WTC11 (cell line): Measurements from ENCODE around the gene AUP1. TPM values are rescaled to one million over a fixed set of nuclear protein-coding genes. Genes with fewer than 3 reads are reported as not detected.

Source experiments
- ATAC-seq: fragments of 200-7000 bp; cut with Tn5 transposase; 2 replicates; pipeline ENCODE4 v1.10.0; 2021; ENCODE audit warnings: mild to moderate bottlenecking, moderate library complexity
- CTCF ChIA-PET: fragments of 300-600 bp; sonication (Branson Sonifier 250); formaldehyde crosslinking; loops from one replicate; lab custom pipeline; 2021; ENCODE audit warnings: antibody characterized with exemption; lab: Charles Lee
- POLR2A ChIA-PET: fragments of 350-600 bp; sonication (Branson Sonifier 250); formaldehyde crosslinking; loops from one replicate; lab custom pipeline; 2021; ENCODE audit warnings: antibody characterized with exemption; lab: Charles Lee
- DNase-seq: peaks from one replicate; pipeline ENCODE4 v3.0.0; 2021; ENCODE audit warnings: low spot score
- H3K27ac Mint-ChIP-seq: 2 replicates; pipeline ENCODE4 v1.8.0; 2021; ENCODE audit warnings: mixed read lengths
- H3K27me3 Mint-ChIP-seq: 2 replicates; pipeline ENCODE4 v1.8.0; 2021; ENCODE audit warnings: low read depth, mild to moderate bottlenecking, moderate library complexity, mixed read lengths
- H3K36me3 Mint-ChIP-seq: 2 replicates; pipeline ENCODE4 v1.8.0; 2021; ENCODE audit warnings: mixed read lengths
- H3K4me1 Mint-ChIP-seq: 2 replicates; pipeline ENCODE4 v1.8.0; 2022; ENCODE audit warnings: mixed read lengths
- H3K4me3 Mint-ChIP-seq: 2 replicates; pipeline ENCODE4 v1.8.0; 2021; ENCODE audit warnings: mild to moderate bottlenecking, moderate library complexity, mixed read lengths
- H3K9me3 Mint-ChIP-seq: 2 replicates; pipeline ENCODE4 v1.8.0; 2021; ENCODE audit warnings: mixed read lengths
- CREB1 ChIP-seq: sonication (generic); formaldehyde crosslinking; IDR thresholded peaks from 2 replicates; pipeline ENCODE4 v1.8.0; 2023; ENCODE audit warnings: mild to moderate bottlenecking, missing genetic modification reagents
- E2F4 ChIP-seq: sonication (generic); formaldehyde crosslinking; IDR thresholded peaks from 2 replicates; pipeline ENCODE4 v1.8.1; 2022; ENCODE audit warnings: low read depth, mild to moderate bottlenecking, moderate library complexity, missing genetic modification reagents, borderline replicate concordance
- ESRRA ChIP-seq: sonication (generic); formaldehyde crosslinking; IDR thresholded peaks from 2 replicates; pipeline ENCODE4 v1.8.1; 2022; ENCODE audit warnings: mild to moderate bottlenecking, missing genetic modification reagents, borderline replicate concordance
- ETV6 ChIP-seq: sonication (generic); formaldehyde crosslinking; IDR thresholded peaks from 2 replicates; pipeline ENCODE4 v1.8.1; 2022; ENCODE audit warnings: mild to moderate bottlenecking, missing genetic modification reagents
- FOXP1 ChIP-seq: sonication (generic); formaldehyde crosslinking; IDR thresholded peaks from 2 replicates; pipeline ENCODE4 v1.8.0; 2022; ENCODE audit warnings: missing genetic modification reagents, mild to moderate bottlenecking, moderate library complexity, borderline replicate concordance
- JUN ChIP-seq: sonication (generic); formaldehyde crosslinking; IDR thresholded peaks from 2 replicates; pipeline ENCODE4 v1.8.0; 2023; ENCODE audit warnings: mild to moderate bottlenecking, missing genetic modification reagents
- NFATC4 ChIP-seq: fragments of 250-450 bp; sonication (Bioruptor Pico); IDR thresholded peaks from 2 replicates; pipeline ENCODE4 v1.9.0; 2021; ENCODE audit warnings: mild to moderate bottlenecking
- NFE2L1 ChIP-seq: sonication (generic); formaldehyde crosslinking; IDR thresholded peaks from 2 replicates; pipeline ENCODE4 v1.8.1; 2023; ENCODE audit warnings: missing genetic modification reagents
- OVOL2 ChIP-seq: fragments of 250-450 bp; sonication (Bioruptor Pico); IDR thresholded peaks from 2 replicates; pipeline ENCODE4 v1.9.0; 2021; ENCODE audit warnings: mild to moderate bottlenecking, borderline replicate concordance
- RELA ChIP-seq: sonication (generic); formaldehyde crosslinking; IDR thresholded peaks from 2 replicates; pipeline ENCODE4 v1.8.1; 2022; ENCODE audit warnings: missing genetic modification reagents, mild to moderate bottlenecking, borderline replicate concordance
- RORB ChIP-seq: fragments of 250-450 bp; sonication (Bioruptor Pico); IDR thresholded peaks from 2 replicates; pipeline ENCODE4 v1.9.0; 2021; ENCODE audit warnings: mild to moderate bottlenecking
- STAT6 ChIP-seq: sonication (generic); formaldehyde crosslinking; conservative IDR thresholded peaks from 2 replicates; pipeline ENCODE4 v1.8.1; 2023; ENCODE audit warnings: mild to moderate bottlenecking, low read depth, missing genetic modification reagents, moderate library complexity
- TP53 ChIP-seq: sonication (generic); formaldehyde crosslinking; IDR thresholded peaks from 2 replicates; pipeline ENCODE4 v1.8.1; 2023; ENCODE audit warnings: mild to moderate bottlenecking, missing genetic modification reagents
- ZBTB43 ChIP-seq: sonication (generic); formaldehyde crosslinking; IDR thresholded peaks from 2 replicates; pipeline ENCODE4 v1.8.1; 2023; ENCODE audit warnings: mild to moderate bottlenecking, missing genetic modification reagents
- ZNF416 ChIP-seq: fragments of 250-450 bp; sonication (Bioruptor Pico); IDR thresholded peaks from 2 replicates; pipeline ENCODE4 v1.9.0; 2021; ENCODE audit warnings: mild to moderate bottlenecking, inconsistent platforms
- total RNA-seq: library from RNA; stranded (reverse); gene quantifications from 3 replicates; pipeline ENCODE4 v1.2.3, GENCODE V29; 2021
- TF ChIP-seq, protein P1 (sequence below): sonication (generic); formaldehyde crosslinking; IDR thresholded peaks from 2 replicates; pipeline ENCODE4 v1.8.1; 2023; ENCODE audit warnings: mild to moderate bottlenecking, missing genetic modification reagents, borderline replicate concordance
- TF ChIP-seq, protein P2 (sequence below): fragments of 200-600 bp; IDR thresholded peaks from 2 replicates; pipeline ENCODE4 v1.8.0; 2022; ENCODE audit warnings: antibody characterized with exemption

Gene AUP1
- total RNA-seq, 1 experiment from 2014 or later, result 84.9 TPM

DNA sequence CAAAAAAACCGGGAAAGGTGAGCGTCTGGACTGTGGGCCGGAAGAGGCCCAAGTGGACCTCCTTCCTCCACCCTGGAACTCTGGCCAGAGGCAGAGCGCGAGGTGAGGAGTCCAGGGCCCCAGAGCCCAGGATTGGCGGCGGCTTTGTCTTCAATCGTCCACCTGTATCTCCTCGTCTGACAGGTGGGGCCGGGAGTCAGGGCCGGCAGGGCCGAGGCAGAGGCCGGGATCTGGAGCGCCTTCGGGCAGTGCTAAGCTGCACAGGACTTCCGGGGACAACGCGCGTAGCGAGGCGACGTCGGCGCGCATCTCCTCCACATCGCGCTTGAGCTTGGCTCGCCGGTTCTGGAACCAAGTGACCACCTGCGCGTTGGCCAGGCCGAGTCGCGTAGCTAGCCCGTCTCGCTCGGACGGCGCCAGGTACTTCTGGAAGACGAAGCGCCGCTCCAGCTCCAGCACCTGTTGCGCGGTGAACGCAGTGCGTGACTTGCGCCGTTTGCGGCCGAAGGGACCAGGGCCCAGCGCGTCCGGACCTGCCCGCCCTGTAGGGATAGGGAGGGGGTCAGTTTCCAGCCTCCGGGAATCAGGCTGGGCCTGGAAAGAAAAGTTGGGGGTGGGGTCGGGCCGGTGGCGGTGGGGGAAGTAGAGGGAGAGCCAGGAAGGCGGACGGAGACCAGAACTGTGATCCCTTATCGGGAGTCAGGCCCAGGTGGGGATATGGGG is 31.6 kb downstream of the AUP1 start (continued):
- TF ChIP-seq, protein P1, sequence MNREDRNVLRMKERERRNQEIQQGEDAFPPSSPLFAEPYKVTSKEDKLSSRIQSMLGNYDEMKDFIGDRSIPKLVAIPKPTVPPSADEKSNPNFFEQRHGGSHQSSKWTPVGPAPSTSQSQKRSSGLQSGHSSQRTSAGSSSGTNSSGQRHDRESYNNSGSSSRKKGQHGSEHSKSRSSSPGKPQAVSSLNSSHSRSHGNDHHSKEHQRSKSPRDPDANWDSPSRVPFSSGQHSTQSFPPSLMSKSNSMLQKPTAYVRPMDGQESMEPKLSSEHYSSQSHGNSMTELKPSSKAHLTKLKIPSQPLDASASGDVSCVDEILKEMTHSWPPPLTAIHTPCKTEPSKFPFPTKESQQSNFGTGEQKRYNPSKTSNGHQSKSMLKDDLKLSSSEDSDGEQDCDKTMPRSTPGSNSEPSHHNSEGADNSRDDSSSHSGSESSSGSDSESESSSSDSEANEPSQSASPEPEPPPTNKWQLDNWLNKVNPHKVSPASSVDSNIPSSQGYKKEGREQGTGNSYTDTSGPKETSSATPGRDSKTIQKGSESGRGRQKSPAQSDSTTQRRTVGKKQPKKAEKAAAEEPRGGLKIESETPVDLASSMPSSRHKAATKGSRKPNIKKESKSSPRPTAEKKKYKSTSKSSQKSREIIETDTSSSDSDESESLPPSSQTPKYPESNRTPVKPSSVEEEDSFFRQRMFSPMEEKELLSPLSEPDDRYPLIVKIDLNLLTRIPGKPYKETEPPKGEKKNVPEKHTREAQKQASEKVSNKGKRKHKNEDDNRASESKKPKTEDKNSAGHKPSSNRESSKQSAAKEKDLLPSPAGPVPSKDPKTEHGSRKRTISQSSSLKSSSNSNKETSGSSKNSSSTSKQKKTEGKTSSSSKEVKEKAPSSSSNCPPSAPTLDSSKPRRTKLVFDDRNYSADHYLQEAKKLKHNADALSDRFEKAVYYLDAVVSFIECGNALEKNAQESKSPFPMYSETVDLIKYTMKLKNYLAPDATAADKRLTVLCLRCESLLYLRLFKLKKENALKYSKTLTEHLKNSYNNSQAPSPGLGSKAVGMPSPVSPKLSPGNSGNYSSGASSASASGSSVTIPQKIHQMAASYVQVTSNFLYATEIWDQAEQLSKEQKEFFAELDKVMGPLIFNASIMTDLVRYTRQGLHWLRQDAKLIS (CRISPR knock-in tag), result peak; percentile 86; the same call in 1 of the 2 replicates
- 0 out of 2 replicates have a peak, but pooled peaks have one; percentile 36 for TF ChIP-seq E2F4 (CRISPR knock-in tag)

DNA sequence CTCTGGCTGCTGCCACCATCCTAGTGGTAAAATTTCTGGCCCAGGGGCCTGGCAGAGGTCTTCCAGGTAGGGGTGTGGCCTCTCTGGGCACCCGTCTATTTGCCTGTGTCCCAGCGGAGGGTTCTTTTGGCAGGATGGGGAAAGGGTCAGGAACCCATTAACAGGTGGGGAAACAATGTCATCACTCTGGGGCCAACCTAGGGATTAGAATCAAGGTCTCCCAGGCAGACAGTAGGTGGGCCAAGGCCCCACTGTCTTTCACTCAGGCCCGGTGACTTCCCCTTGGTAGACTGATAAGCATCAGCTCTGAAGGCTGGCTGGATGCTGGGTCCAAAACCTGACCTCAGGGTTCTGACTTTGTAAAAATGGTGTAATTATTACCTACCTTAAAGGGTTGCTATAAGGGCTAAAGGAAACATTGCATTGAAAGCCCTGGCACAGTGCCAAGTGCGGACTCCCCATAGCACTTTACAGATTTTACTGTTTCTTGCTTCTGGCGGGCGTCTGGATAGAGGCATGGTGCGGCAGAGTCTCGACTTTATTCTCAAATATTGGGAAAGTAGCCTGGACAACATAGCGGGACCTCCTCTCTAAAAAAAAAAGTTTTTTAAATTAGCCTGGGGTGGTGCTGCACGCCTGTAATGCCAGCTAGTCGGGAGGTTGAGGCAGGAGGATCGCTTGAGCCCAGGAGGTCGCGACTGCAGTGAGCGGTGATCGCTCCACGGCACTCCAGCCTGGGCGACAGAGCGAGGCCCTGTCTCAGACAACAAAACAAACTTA is 32.3 kb downstream of the AUP1 start:
- peaks cover 81% of the 10 kb centered on the region for H3K27me3 Mint-ChIP-seq
- ATAC-seq (no peak), DNase-seq (no peak)
- TF ChIP-seq STAT6 (CRISPR knock-in tag) (no peak), OVOL2 (CRISPR knock-in tag) (no peak), FOXP1 (no peak), ESRRA (CRISPR knock-in tag) (no peak), TP53 (CRISPR knock-in tag) (no peak), NFE2L1 (no peak), NFATC4 (CRISPR knock-in tag) (no peak), ZNF416 (no peak), RELA (CRISPR knock-in tag) (no peak), ZBTB43 (no peak), RORB (no peak), ETV6 (CRISPR knock-in tag) (no peak), CREB1 (no peak), JUN (CRISPR knock-in tag) (no peak)
- TF ChIP-seq, protein P2, sequence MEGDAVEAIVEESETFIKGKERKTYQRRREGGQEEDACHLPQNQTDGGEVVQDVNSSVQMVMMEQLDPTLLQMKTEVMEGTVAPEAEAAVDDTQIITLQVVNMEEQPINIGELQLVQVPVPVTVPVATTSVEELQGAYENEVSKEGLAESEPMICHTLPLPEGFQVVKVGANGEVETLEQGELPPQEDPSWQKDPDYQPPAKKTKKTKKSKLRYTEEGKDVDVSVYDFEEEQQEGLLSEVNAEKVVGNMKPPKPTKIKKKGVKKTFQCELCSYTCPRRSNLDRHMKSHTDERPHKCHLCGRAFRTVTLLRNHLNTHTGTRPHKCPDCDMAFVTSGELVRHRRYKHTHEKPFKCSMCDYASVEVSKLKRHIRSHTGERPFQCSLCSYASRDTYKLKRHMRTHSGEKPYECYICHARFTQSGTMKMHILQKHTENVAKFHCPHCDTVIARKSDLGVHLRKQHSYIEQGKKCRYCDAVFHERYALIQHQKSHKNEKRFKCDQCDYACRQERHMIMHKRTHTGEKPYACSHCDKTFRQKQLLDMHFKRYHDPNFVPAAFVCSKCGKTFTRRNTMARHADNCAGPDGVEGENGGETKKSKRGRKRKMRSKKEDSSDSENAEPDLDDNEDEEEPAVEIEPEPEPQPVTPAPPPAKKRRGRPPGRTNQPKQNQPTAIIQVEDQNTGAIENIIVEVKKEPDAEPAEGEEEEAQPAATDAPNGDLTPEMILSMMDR, result no peak
- ChIA-PET POLR2A (interaction anchor here (1.0 kb wide), 1 partner anchor 19 kb away, joined by 3 read pairs; no protein-coding TSS in a partner anchor), CTCF (interaction anchor here (0.8 to 1.9 kb wide), 4 partner anchors 14 to 149 kb away, joined by 3 to 7 read pairs (median 3); partner anchors contain the start of genes CCDC142, TTC31 and WBP1)
- H3K9me3 Mint-ChIP-seq, result no peaks in the 10 kb centered on the region
- peaks cover 37% of the 10 kb centered on the region for H3K4me1 Mint-ChIP-seq
- H3K4me3 Mint-ChIP-seq, result peak overlapping the region; percentile 79
- H3K27ac Mint-ChIP-seq, result no peak overlapping the region
- peaks cover 19% of the 10 kb centered on the region for H3K36me3 Mint-ChIP-seq
